ENCODE results near the gene PTX4.
A peak's percentile ranks its signal among the peaks of the same experiment; 100 is the strongest.
"Not testable (repeated sequence)": the region's sequence is repeated elsewhere in the genome, so short reads cannot be mapped to it uniquely, and the experiment has no call there.

Gene PTX4

DNA sequence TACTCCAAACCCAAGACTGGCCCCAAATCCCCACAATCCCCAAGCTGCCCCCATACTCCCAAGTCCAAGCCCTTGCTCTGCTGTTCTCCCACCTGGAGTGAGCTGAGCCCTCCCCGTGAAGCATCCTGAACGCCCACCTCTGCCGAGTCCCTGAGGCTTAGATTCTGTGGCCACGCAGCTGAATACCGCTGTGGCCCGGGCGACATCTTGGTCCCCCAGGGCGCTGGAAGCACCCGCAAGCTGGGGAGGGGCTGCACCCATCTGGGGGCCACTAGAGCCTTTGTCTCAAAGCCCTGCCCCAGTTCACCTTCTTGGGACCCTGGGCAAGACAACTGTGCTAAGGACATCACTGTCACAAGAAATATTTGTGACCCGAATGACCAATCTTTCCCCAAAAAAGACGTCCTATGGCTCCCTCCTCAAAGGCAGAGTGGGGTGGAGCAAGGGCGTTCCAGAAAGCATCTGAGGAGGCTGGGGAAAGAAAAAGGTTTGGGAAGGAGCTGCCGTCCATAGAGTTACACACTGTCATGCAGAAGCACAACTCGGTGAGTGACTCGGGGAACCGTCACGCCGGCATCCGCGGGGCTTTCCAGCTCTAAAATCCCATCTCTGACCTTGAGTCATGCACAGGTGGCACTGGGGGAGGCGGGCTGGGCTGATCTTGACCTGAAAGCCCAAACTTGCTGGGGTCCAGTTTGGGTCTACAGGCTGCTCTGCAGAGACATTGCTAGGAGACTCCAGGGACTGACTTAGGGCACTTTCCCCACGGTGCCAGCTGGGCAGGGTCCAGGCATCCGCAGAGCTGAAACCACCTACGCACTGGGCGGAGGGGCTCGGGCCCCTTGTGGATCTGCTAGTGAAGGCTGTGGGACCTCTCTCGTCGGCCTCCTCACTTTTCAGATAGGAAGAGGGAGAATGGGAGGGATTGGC lies 6.6 kb downstream of the PTX4 start:
- Histone ChIP-seq H3K4me3 (ENCODE audit: low read length in 2 of 2) (no peak overlapping the region), H3K36me3 (ENCODE audit: control insufficient read depth in 2 of 2, insufficient read depth in 2 of 2, low read length in 2 of 2) (no peaks in the 10 kb centered on the region), H3K4me1 (ENCODE audit: control insufficient read depth in 2 of 2, insufficient read depth in 2 of 2, low read length in 2 of 2) (no peaks in the 10 kb centered on the region), H3K9me3 (ENCODE audit: control insufficient read depth in 2 of 2, low read length in 2 of 2) (no peaks in the 10 kb centered on the region), H3K9ac (ENCODE audit: low read depth in 1 of 2, low read length in 2 of 2) (no peak overlapping the region), H3K27me3 (ENCODE audit: control insufficient read depth in 2 of 2, insufficient read depth in 2 of 2, low read length in 2 of 2) (no peaks in the 10 kb centered on the region), H3K27ac (ENCODE audit: low read depth in 2 of 2, low read length in 2 of 2) (no peak overlapping the region)

DNA sequence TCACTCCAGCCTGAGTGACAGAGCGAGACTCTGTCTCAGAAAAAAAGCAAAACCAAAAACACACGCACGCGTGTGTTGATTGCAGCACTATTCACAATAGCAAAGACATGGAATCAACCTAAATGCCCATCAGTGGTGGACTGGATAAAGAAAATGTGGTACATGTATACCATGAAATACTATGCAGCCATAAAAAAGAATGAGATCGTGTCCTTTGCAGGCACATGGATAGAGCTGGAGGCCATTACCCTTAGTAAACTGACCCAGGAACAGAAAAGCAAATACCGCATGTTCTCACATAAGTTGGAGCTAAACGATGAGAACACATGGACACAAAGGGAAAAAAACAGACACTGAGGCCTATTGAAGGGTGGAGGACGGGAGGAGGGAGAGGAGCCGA lies 9.8 kb downstream of the PTX4 start:
- H3K9me3 ChIP-seq (ENCODE audit: control insufficient read depth in 2 of 2, low read length in 2 of 2); H3K4me3 ChIP-seq (ENCODE audit: low read length in 2 of 2); H3K9ac ChIP-seq (ENCODE audit: low read depth in 1 of 2, low read length in 2 of 2); H3K27ac ChIP-seq (ENCODE audit: low read depth in 2 of 2, low read length in 2 of 2); H3K36me3 ChIP-seq (ENCODE audit: control insufficient read depth in 2 of 2, insufficient read depth in 2 of 2, low read length in 2 of 2); H3K27me3 ChIP-seq (ENCODE audit: control insufficient read depth in 2 of 2, insufficient read depth in 2 of 2, low read length in 2 of 2): not testable (repeated sequence)
- H3K4me1 ChIP-seq (ENCODE audit: control insufficient read depth in 2 of 2, insufficient read depth in 2 of 2, low read length in 2 of 2): peaks cover 10 to 11% of the 10 kb centered on the region in 2 donors

DNA sequence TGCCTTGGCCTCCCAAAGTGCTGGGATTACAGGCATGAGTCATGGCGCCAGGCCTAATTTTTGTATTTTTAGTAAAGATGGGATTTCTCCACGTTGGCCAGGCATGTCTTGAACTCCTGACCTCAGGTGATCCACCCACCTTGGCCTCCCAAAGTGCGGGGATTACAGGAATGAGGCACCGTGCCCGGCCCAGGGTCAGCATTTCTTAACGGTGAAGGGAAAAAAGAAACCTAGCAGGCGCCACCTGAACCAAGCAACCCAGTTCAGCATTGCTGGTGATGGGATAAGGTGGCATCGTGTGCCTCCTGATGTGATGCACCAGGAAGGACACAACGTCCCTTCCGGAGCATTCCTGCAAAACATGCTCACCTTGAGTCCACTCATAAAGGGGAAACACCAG lies 11.7 kb downstream of the PTX4 start:
- Histone ChIP-seq H3K27me3 (ENCODE audit: control insufficient read depth in 2 of 2, insufficient read depth in 2 of 2, low read length in 2 of 2) (no peaks in the 10 kb centered on the region), H3K27ac (ENCODE audit: low read depth in 2 of 2, low read length in 2 of 2) (no peak overlapping the region), H3K9me3 (ENCODE audit: control insufficient read depth in 2 of 2, low read length in 2 of 2) (no peaks in the 10 kb centered on the region), H3K4me1 (ENCODE audit: control insufficient read depth in 2 of 2, insufficient read depth in 2 of 2, low read length in 2 of 2) (peaks cover 11 to 14% of the 10 kb centered on the region in 2 donors), H3K9ac (ENCODE audit: low read depth in 1 of 2, low read length in 2 of 2) (no peak overlapping the region), H3K36me3 (ENCODE audit: control insufficient read depth in 2 of 2, insufficient read depth in 2 of 2, low read length in 2 of 2) (no peaks in the 10 kb centered on the region), H3K4me3 (ENCODE audit: low read length in 2 of 2) (no peak overlapping the region)

DNA sequence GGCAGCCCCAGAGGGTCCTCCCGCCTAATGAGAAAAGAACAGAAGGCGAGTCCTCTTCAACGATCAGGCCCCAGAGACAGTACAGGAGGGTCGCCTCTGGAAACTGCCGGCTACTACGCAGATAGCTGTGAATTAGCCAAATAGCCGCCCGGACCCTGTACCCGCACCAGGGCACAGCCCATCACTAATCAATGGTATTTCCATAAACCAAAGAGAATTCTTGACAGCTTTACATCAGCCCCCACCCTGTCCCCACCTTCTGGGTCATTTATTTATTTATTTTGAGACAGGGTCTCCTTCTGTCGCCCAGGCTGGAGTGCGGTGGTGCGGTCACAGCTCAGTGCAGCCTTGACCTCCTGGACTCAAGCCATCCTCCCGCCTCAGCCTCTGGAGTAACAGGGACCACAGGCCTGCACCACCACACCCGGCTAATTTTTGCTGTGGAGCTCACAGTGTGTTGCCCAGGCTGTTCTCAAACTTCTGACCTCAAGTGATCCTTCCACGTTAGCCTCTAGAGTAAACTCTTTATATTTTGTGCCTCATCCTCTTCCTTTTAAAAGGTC lies 13.1 kb downstream of the PTX4 start:
- peak overlapping the region; percentile 75 to 77 for H3K27ac ChIP-seq (ENCODE audit: low read depth in 2 of 2, low read length in 2 of 2)
- H3K9ac ChIP-seq (ENCODE audit: low read depth in 1 of 2, low read length in 2 of 2): peak overlapping the region; percentile 87 to 89
- H3K9me3 ChIP-seq (ENCODE audit: control insufficient read depth in 2 of 2, low read length in 2 of 2): no peaks in the 10 kb centered on the region

DNA sequence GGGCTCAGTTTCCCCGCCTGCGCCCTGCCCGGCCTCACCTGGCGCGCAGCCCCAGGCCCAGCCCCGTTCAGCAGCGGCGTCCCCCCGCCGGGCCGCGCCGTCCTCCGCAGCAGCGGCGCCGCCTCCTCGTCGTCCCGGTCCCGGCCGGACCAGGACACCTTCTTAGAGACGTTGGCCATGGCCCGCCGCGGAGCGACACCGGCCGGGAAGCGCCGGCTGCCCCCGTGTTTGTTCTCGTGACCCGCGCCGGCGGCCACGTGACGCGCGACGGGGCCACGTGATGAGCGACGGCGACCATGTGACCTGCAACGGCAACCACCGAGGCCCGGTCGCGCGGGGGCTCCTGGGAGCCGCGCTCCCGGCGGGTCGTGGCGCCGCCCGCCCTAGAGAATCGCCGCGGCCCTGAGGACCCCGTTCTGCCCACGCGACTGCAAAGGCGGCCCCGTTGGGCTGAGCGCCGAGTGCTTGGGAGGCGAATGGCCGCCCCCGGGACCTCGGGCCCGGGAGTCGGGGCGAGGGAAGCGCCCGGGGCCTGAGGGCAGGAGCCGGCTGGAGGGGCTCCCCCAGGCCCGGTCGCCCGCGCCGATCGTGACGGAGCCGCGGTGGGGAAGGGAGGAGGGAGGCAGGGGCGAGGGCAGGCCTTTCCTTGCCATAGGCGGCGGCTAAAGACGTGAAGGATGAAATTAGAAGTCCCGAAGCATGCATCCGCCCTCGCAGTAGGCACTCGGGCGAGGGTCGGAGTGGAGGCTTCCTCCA lies 13.8 kb downstream of the PTX4 start, which contains the start of gene CLCN7:
CLCN7 (minus strand) TSS at position 233 of the 756 bp plus-strand sequence; CDS start at position 179, 54 bp downstream.
- no peaks in the 10 kb centered on the region for H3K9me3 ChIP-seq (ENCODE audit: control insufficient read depth in 2 of 2, low read length in 2 of 2)
- H3K36me3 ChIP-seq (ENCODE audit: control insufficient read depth in 2 of 2, insufficient read depth in 2 of 2, low read length in 2 of 2): no peaks in the 10 kb centered on the region
- no peaks in the 10 kb centered on the region for H3K27me3 ChIP-seq (ENCODE audit: control insufficient read depth in 2 of 2, insufficient read depth in 2 of 2, low read length in 2 of 2)
- peak within 1 kb of the TSS; percentile 79 to 83 for H3K4me3 ChIP-seq (ENCODE audit: low read length in 2 of 2)
- peak within 1 kb of the TSS; percentile 87 to 89 for H3K9ac ChIP-seq (ENCODE audit: low read depth in 1 of 2, low read length in 2 of 2)
- H3K27ac ChIP-seq (ENCODE audit: low read depth in 2 of 2, low read length in 2 of 2): peak within 1 kb of the TSS; percentile 75 to 77
- H3K4me1 ChIP-seq (ENCODE audit: control insufficient read depth in 2 of 2, insufficient read depth in 2 of 2, low read length in 2 of 2): peaks cover 15 to 16% of the 10 kb centered on the region in 2 donors

More for the DNA sequence above, 13.1 kb downstream of the PTX4 start:
- no peaks in the 10 kb centered on the region for H3K27me3 ChIP-seq (ENCODE audit: control insufficient read depth in 2 of 2, insufficient read depth in 2 of 2, low read length in 2 of 2)
- H3K4me3 ChIP-seq (ENCODE audit: low read length in 2 of 2): peak overlapping the region; percentile 79 to 83
- H3K4me1 ChIP-seq (ENCODE audit: control insufficient read depth in 2 of 2, insufficient read depth in 2 of 2, low read length in 2 of 2): peaks cover 15 to 16% of the 10 kb centered on the region in 2 donors
- H3K36me3 ChIP-seq (ENCODE audit: control insufficient read depth in 2 of 2, insufficient read depth in 2 of 2, low read length in 2 of 2): no peaks in the 10 kb centered on the region

DNA sequence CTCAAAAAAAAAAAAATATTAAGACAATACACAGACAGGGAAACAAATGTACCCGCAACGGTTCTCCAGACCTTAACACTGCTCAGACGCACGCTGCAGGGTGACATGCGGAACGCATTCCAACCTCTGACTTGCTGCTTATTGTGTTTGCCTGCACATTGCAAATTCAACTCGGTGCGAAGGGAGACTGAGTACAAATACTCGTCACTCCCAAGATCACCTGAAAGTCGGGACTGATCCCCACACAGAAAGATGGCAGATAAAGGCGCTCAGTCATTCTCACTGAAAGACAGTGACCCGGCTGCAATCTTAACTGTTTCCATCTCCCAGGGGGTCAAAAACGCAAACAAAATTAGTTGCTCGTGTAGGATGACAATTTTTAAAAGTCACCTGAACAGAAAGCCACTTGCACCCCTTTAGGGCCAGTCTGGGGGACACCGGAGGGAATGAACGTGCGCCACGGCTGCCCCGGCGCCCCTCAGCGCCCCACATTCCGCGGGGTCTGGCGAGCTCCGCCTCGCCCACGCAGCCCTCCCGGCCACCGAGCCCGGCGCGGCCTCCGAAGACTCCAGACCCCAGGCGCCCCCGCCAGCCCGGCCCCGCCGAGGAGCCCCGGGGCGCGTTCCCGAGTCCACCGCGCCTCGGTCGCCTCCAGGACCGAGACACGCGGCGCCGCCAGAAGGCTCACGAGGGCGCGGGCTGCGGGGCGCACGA lies 14.5 kb downstream of the PTX4 start:
- peak overlapping the region; percentile 61 to 77 for H3K27ac ChIP-seq (ENCODE audit: low read depth in 2 of 2, low read length in 2 of 2)
- peak overlapping the region; percentile 87 to 89 for H3K9ac ChIP-seq (ENCODE audit: low read depth in 1 of 2, low read length in 2 of 2)
- H3K4me1 ChIP-seq (ENCODE audit: control insufficient read depth in 2 of 2, insufficient read depth in 2 of 2, low read length in 2 of 2): peaks cover 15 to 16% of the 10 kb centered on the region in 2 donors
- H3K4me3 ChIP-seq (ENCODE audit: low read length in 2 of 2): peak overlapping the region; percentile 79 to 83
- H3K9me3 ChIP-seq (ENCODE audit: control insufficient read depth in 2 of 2, low read length in 2 of 2): no peaks in the 10 kb centered on the region
- no peaks in the 10 kb centered on the region for H3K36me3 ChIP-seq (ENCODE audit: control insufficient read depth in 2 of 2, insufficient read depth in 2 of 2, low read length in 2 of 2)
- H3K27me3 ChIP-seq (ENCODE audit: control insufficient read depth in 2 of 2, insufficient read depth in 2 of 2, low read length in 2 of 2): no peaks in the 10 kb centered on the region

DNA sequence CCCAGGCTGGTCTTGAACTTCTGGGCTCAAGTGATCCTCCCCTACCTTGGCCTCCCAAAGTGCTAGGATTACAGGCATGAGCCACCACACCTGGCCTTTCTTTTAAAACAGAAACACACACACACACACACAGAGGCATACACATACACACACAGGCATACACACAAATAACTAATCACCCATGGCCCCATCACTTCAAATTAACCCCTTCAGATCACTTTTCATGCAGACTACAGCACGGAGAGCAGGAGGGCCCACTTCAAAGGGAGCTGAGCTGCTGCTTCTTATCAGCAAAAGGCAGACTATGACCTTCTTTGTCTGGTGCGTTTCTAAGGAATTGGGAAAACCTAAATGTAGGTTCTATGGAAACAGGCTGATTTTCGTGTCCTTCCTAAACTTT lies 15.8 kb downstream of the PTX4 start:
- H3K9me3 ChIP-seq (ENCODE audit: control insufficient read depth in 2 of 2, low read length in 2 of 2): no peaks in the 10 kb centered on the region
- H3K4me3 ChIP-seq (ENCODE audit: low read length in 2 of 2): no peak overlapping the region

DNA sequence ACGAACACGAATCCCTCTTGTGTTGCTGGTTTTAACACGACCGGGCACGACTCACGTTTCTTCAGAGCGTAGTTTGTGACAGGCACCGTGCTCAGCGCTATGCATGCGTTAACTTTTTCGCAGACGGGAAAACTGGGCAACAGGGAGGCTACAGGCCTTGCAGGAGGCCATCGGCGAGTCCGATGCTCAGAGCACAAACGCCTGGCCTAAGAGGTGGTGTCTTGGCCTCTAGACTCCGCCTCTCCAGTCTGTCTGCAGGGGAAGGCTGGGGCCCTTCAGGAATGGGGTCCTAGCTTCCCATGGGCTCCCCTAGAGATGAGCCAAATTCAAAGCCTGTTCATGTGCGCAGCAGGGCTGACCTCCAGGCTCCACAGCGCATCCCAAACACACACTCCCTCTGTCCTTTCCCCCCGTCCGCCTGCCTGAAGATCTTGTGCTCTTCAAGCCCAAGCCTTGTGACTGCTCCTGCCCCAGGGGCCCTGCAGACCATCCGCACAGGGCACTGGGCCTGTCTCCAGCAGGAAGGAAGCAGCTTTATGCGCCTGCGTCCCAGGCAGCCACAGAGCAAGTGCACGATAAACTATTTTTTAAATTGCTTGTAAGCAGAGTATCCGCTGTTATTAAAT lies 17.1 kb downstream of the PTX4 start:
- peaks cover 15 to 16% of the 10 kb centered on the region in 2 donors for H3K4me1 ChIP-seq (ENCODE audit: control insufficient read depth in 2 of 2, insufficient read depth in 2 of 2, low read length in 2 of 2)
- H3K9me3 ChIP-seq (ENCODE audit: control insufficient read depth in 2 of 2, low read length in 2 of 2): no peaks in the 10 kb centered on the region
- no peaks in the 10 kb centered on the region for H3K36me3 ChIP-seq (ENCODE audit: control insufficient read depth in 2 of 2, insufficient read depth in 2 of 2, low read length in 2 of 2)
- no peaks in the 10 kb centered on the region for H3K27me3 ChIP-seq (ENCODE audit: control insufficient read depth in 2 of 2, insufficient read depth in 2 of 2, low read length in 2 of 2)
- peak overlapping the region in 1 of 2 donors; percentile 63 for H3K27ac ChIP-seq (ENCODE audit: low read depth in 2 of 2, low read length in 2 of 2)
- no peak overlapping the region for H3K9ac ChIP-seq (ENCODE audit: low read depth in 1 of 2, low read length in 2 of 2)
- H3K4me3 ChIP-seq (ENCODE audit: low read length in 2 of 2): no peak overlapping the region

More for the DNA sequence above, 15.8 kb downstream of the PTX4 start:
- Histone ChIP-seq H3K27me3 (ENCODE audit: control insufficient read depth in 2 of 2, insufficient read depth in 2 of 2, low read length in 2 of 2) (no peaks in the 10 kb centered on the region), H3K36me3 (ENCODE audit: control insufficient read depth in 2 of 2, insufficient read depth in 2 of 2, low read length in 2 of 2) (no peaks in the 10 kb centered on the region), H3K4me1 (ENCODE audit: control insufficient read depth in 2 of 2, insufficient read depth in 2 of 2, low read length in 2 of 2) (peaks cover 15 to 16% of the 10 kb centered on the region in 2 donors), H3K9ac (ENCODE audit: low read depth in 1 of 2, low read length in 2 of 2) (peak overlapping the region in 1 of 2 donors; percentile 32), H3K27ac (ENCODE audit: low read depth in 2 of 2, low read length in 2 of 2) (no peak overlapping the region)

DNA sequence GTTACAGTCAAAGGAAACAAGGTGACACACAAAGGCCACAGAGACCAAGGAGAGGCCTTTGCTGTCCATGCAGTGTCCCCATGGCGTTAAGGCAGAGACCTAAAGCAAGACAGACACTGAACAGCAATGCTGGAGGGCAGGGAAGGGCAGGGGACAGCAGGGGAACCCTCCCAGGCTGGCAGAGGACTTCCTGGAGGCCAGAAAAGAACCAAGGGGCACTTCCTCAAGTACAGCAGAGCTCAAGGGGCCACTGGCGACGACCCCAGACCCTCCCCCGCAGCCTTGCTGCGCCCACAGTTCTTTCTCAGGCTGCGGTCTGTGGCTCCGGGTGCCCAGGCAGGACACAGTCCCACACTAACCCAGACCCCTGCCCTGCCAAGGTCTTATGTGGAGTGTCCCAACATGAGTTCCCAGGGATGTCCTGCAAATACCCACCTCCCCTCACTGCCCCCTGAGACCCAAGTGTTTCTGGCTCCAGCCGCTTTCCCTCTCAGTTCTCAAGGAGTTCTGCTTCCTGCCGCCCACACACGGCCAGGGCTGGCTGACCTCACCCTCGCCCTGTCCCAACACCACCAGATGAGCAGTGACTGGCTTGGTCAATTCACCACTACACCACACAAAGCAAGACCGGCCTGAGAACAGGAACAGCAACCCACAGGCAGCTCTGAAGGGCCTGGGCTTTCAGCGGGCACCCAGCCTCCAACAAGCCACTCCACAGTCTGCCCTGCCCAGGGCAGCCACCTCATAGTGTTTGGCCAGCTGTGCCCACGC lies 18.1 kb downstream of the PTX4 start:
- Histone ChIP-seq H3K4me1 (ENCODE audit: control insufficient read depth in 2 of 2, insufficient read depth in 2 of 2, low read length in 2 of 2) (peaks cover 13 to 14% of the 10 kb centered on the region in 2 donors), H3K9me3 (ENCODE audit: control insufficient read depth in 2 of 2, low read length in 2 of 2) (no peaks in the 10 kb centered on the region), H3K9ac (ENCODE audit: low read depth in 1 of 2, low read length in 2 of 2) (no peak overlapping the region), H3K27me3 (ENCODE audit: control insufficient read depth in 2 of 2, insufficient read depth in 2 of 2, low read length in 2 of 2) (no peaks in the 10 kb centered on the region), H3K4me3 (ENCODE audit: low read length in 2 of 2) (peak overlapping the region in 1 of 2 donors; percentile 13), H3K27ac (ENCODE audit: low read depth in 2 of 2, low read length in 2 of 2) (peak overlapping the region; percentile 11 to 63), H3K36me3 (ENCODE audit: control insufficient read depth in 2 of 2, insufficient read depth in 2 of 2, low read length in 2 of 2) (no peaks in the 10 kb centered on the region)
